Measurements from ENCODE around the gene PLG.
"Not testable (repeated sequence)": the region's sequence is repeated elsewhere in the genome, so short reads cannot be mapped to it uniquely, and the experiment has no call there.

The PLG gene

GRCh38 chr6:160690458-160690857 is 11.6 kb upstream of the PLG start:
- DNase-seq (ENCODE audit: low read depth): no peak
- no peak for TF ChIP-seq CTCF (IDR thresholded peaks at IDR 0.05; ENCODE audit: control insufficient read depth, insufficient read depth, low read depth, low read length, missing control alignments)
- H3K4me3 ChIP-seq (ENCODE audit: control insufficient read depth, low read depth, low read length): no peak overlapping the region

GRCh38 chr6:160691617-160692016 is 10.4 kb upstream of the PLG start:
- no peak for DNase-seq (ENCODE audit: low read depth)
- TF ChIP-seq CTCF (IDR thresholded peaks at IDR 0.05; ENCODE audit: control insufficient read depth, insufficient read depth, low read depth, low read length, missing control alignments): no peak
- H3K4me3 ChIP-seq (ENCODE audit: control insufficient read depth, low read depth, low read length): no peak overlapping the region

- DNase-seq (ENCODE audit: low read depth): no peak
- TF ChIP-seq CTCF (IDR thresholded peaks at IDR 0.05; ENCODE audit: control insufficient read depth, insufficient read depth, low read depth, low read length, missing control alignments): no peak
- no peak overlapping the region for H3K4me3 ChIP-seq (ENCODE audit: control insufficient read depth, low read depth, low read length)
Measured at GRCh38 chr6:160692369-160692959, 9.6 kb upstream of the PLG start.

- peak; percentile 3 for DNase-seq (ENCODE audit: low read depth)
- H3K4me3 ChIP-seq (ENCODE audit: control insufficient read depth, low read depth, low read length): not testable (repeated sequence)
Measured at GRCh38 chr6:160695025-160695424, 7.0 kb upstream of the PLG start.

- DNase-seq (ENCODE audit: low read depth); H3K4me3 ChIP-seq (ENCODE audit: control insufficient read depth, low read depth, low read length): not testable (repeated sequence)
Measured at GRCh38 chr6:160695622-160696021, 6.4 kb upstream of the PLG start.

GRCh38 chr6:160696884-160697283 is 5.2 kb upstream of the PLG start:
- DNase-seq (ENCODE audit: low read depth); H3K4me3 ChIP-seq (ENCODE audit: control insufficient read depth, low read depth, low read length): not testable (repeated sequence)

GRCh38 chr6:160697826-160698225 is 4.2 kb upstream of the PLG start:
- no peak overlapping the region for H3K4me3 ChIP-seq (ENCODE audit: control insufficient read depth, low read depth, low read length)
- no peak for DNase-seq (ENCODE audit: low read depth)
- no peak for TF ChIP-seq CTCF (IDR thresholded peaks at IDR 0.05; ENCODE audit: control insufficient read depth, insufficient read depth, low read depth, low read length, missing control alignments)

GRCh38 chr6:160704688-160705087 is 2.6 kb downstream of the PLG start:
- not testable (repeated sequence) for DNase-seq (ENCODE audit: low read depth); H3K4me3 ChIP-seq (ENCODE audit: control insufficient read depth, low read depth, low read length)

- DNase-seq (ENCODE audit: low read depth); H3K4me3 ChIP-seq (ENCODE audit: control insufficient read depth, low read depth, low read length): not testable (repeated sequence)
Measured at GRCh38 chr6:160708993-160709392, 6.9 kb downstream of the PLG start.
